ENCODE measurements around the gene EMCN. TPM values are rescaled to one million over a fixed set of nuclear protein-coding genes. Genes with fewer than 3 reads are reported as not detected.

Gene EMCN
- total RNA-seq, 1 experiment from 2014 or later, result not detected

DNA sequence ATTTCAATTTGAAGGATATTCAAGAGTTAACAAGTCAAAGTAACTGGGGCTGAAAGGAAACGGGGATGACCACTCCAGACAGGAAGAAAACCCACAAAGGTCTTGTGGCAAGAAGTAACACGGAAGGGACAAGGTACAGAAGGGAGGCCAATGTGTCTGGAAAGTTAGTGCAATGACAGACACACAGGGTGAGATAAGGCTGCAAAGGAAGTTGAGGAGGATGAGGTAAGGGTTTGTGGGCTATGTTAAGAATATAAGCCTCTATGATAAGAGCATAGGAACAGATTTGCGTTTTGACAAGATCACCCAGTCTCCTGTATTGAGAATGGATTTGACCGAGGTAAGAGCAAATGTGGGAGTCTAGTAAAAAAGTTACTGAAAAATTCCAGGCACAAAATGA, 21.9 kb upstream of the EMCN start:
- H3K4me2 ChIP-seq (ENCODE audit: low read length), result no peak overlapping the region
- no peaks in the 10 kb centered on the region for H3K9me2 ChIP-seq (ENCODE audit: insufficient read depth)
- no peaks in the 10 kb centered on the region for H3K4me1 ChIP-seq (ENCODE audit: control insufficient read depth in 1 of 2, insufficient read depth in 2 of 2, low read length in 2 of 2)
- no peaks in the 10 kb centered on the region for H3K36me3 ChIP-seq (ENCODE audit: control insufficient read depth in 1 of 2, insufficient read depth in 2 of 2, low read length in 2 of 2)
- no peaks in the 10 kb centered on the region for H3K79me2 ChIP-seq (ENCODE audit: insufficient read depth, low read length)
- ATAC-seq (no peak), DNase-seq (ENCODE audit: low read depth, low spot score) (no peak)
- no peaks in the 10 kb centered on the region for H3K27me3 ChIP-seq (ENCODE audit: insufficient read depth, low read length)
- H4K20me1 ChIP-seq (ENCODE audit: insufficient read depth), result no peaks in the 10 kb centered on the region
- H3K27ac ChIP-seq (ENCODE audit: low read depth, low read length), result no peak overlapping the region
- no peak overlapping the region for H2AFZ ChIP-seq (ENCODE audit: low read depth, low read length, poor library complexity, severe bottlenecking)
- H3K9ac ChIP-seq (ENCODE audit: low read length), result no peak overlapping the region
- no peak for TF ChIP-seq SRF (IDR thresholded peaks at IDR 0.05; ENCODE audit: low read depth)
- no peak for TF ChIP-seq POLR2A (IDR thresholded peaks at IDR 0.05; ENCODE audit: borderline replicate concordance, extremely low read depth, insufficient read depth, insufficient read length)
- no peak for TF ChIP-seq RAD21 (IDR thresholded peaks at IDR 0.05; ENCODE audit: low read depth)
- TF ChIP-seq, protein P1, sequence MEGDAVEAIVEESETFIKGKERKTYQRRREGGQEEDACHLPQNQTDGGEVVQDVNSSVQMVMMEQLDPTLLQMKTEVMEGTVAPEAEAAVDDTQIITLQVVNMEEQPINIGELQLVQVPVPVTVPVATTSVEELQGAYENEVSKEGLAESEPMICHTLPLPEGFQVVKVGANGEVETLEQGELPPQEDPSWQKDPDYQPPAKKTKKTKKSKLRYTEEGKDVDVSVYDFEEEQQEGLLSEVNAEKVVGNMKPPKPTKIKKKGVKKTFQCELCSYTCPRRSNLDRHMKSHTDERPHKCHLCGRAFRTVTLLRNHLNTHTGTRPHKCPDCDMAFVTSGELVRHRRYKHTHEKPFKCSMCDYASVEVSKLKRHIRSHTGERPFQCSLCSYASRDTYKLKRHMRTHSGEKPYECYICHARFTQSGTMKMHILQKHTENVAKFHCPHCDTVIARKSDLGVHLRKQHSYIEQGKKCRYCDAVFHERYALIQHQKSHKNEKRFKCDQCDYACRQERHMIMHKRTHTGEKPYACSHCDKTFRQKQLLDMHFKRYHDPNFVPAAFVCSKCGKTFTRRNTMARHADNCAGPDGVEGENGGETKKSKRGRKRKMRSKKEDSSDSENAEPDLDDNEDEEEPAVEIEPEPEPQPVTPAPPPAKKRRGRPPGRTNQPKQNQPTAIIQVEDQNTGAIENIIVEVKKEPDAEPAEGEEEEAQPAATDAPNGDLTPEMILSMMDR (IDR thresholded peaks at IDR 0.05 in 2 of 3, conservative IDR thresholded peaks at IDR 0.05 in 1 of 3; ENCODE audit: borderline replicate concordance in 1 of 3, insufficient read depth in 1 of 3, low read depth in 2 of 3, low read length in 2 of 3), result no peak
- no peak for TF ChIP-seq ZFX (IDR thresholded peaks at IDR 0.05)
- TF ChIP-seq, protein P2, sequence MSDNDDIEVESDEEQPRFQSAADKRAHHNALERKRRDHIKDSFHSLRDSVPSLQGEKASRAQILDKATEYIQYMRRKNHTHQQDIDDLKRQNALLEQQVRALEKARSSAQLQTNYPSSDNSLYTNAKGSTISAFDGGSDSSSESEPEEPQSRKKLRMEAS (IDR thresholded peaks at IDR 0.05), result no peak
- TF ChIP-seq EZH2phosphoT487 (IDR thresholded peaks at IDR 0.05; ENCODE audit: borderline replicate concordance), result no peak
- TF ChIP-seq ZBTB33 (IDR thresholded peaks at IDR 0.05; ENCODE audit: extremely low read depth, insufficient replicate concordance, low read length), result no peak
- no peak for TF ChIP-seq SP1 (IDR thresholded peaks at IDR 0.05; ENCODE audit: low read depth)
- no peak for TF ChIP-seq YY1 (IDR thresholded peaks at IDR 0.05; ENCODE audit: extremely low read depth, insufficient replicate concordance, low read depth, low read length)
- TF ChIP-seq TCF7L2 (IDR thresholded peaks at IDR 0.05; ENCODE audit: borderline replicate concordance, extremely low read depth, insufficient read depth, insufficient read length), result no peak
- TF ChIP-seq CEBPB (IDR thresholded peaks at IDR 0.05; ENCODE audit: low read depth), result no peak
- no peak for TF ChIP-seq SIN3A (IDR thresholded peaks at IDR 0.05; ENCODE audit: low read depth)
- no peak for TF ChIP-seq POLR2AphosphoS5 (IDR thresholded peaks at IDR 0.05; ENCODE audit: low read depth, low read length)
- TF ChIP-seq EZH2 (IDR thresholded peaks at IDR 0.05), result no peak
- no peak for TF ChIP-seq REST (IDR thresholded peaks at IDR 0.05; ENCODE audit: low read depth)
- TF ChIP-seq ATF3 (IDR thresholded peaks at IDR 0.05), result no peak
- TF ChIP-seq CBX3 (IDR thresholded peaks at IDR 0.05; ENCODE audit: low read depth), result no peak
- POLR2A ChIA-PET, result no interaction called here
- no peaks in the 10 kb centered on the region for H3K9me3 ChIP-seq (ENCODE audit: control insufficient read depth in 1 of 2, insufficient read depth in 1 of 2, low read depth in 1 of 2, low read length in 2 of 2)
- intact Hi-C loops (cut with micrococcal nuclease), result no loop called here
- RAD21 ChIA-PET (ENCODE audit: low non-redundant PET in 1 of 2, low total read pairs in 2 of 2, uncharacterized antibody in 2 of 2, unreplicated experiment in 2 of 2), result no interaction called here
- BruUV-seq (replicated peaks), result no TSS peak
- CTCF ChIA-PET, result no interaction called here
- no peak overlapping the region for H3K4me3 ChIP-seq (replicated peaks in 1 of 2; ENCODE audit: low read depth in 1 of 2, low read length in 2 of 2)

Data from HCT116 (cell line).